IPS-18c (cell line): ENCODE data around the gene CTNND2.
"Not testable (repeated sequence)": the region's sequence is repeated elsewhere in the genome, so short reads cannot be mapped to it uniquely, and the experiment has no call there.

Experiments used
- H3K4me3 ChIP-seq: 2 replicates; pipeline ENCODE4 v1.7.0; 2013; ENCODE audit warnings: low read depth, mild to moderate bottlenecking, low read length, moderate library complexity; ENCODE audit not compliant: insufficient read depth
- H3K9me3 ChIP-seq: one replicate; pipeline ENCODE4 v1.6.1; 2013; ENCODE audit warnings: mild to moderate bottlenecking, low read length, moderate library complexity; ENCODE audit not compliant: control insufficient read depth, insufficient read depth

Gene CTNND2

DNA sequence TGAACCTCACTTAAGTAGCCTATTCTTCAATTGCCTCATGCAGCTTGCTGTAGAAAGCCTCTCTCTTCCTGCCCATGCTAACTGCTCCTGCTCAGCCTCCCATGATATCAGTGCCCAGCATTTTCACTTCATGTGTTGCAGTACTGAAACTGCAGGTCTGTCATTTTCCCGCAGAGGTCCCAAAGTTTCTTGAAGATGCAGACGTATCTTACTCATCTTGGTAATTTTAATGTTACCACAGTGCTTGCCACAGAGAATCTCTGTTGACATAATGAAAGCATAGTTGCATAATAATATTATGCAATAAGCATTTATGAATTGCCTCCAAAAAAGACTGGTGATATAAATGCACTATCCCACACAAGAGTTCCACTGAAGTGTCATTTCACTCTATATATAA lies 582.1 kb downstream of the CTNND2 start:
- Histone ChIP-seq H3K4me3 (no peak overlapping the region), H3K9me3 (no peaks in the 10 kb centered on the region)

DNA sequence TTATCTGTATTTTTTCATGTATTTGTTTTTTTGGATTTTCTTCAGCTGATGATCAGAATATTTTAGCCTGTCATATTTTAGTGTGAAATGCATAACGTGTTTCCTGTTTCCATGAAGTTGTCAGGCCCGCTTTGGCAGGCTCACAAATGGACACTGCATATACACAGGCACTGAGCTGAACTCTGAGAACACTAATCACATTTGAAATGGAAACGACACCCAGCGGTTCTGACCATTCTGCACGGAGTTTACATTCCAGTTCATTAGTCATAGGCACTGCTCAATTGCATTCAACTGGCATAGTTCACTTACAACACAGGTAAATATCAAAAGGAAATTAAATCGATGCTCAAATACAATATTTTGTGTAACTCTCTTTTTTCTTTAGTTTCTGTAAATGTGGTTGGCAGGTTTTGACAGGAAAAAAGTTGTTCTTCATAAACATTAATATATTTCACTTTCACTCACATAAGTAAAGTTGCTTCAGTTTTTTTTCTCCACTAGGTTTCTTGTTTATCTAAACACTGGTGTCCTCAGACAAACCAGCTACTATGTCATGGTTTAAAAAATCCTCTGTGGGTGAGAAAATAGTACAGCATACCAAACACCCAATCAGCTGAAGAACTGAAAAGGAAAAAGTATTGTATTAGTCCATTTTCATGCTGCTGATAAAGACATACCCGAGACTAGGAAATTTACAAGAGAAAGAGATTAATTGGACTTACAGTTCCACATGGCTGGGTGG lies 584.2 kb downstream of the CTNND2 start:
- H3K4me3 ChIP-seq: no peak overlapping the region

DNA sequence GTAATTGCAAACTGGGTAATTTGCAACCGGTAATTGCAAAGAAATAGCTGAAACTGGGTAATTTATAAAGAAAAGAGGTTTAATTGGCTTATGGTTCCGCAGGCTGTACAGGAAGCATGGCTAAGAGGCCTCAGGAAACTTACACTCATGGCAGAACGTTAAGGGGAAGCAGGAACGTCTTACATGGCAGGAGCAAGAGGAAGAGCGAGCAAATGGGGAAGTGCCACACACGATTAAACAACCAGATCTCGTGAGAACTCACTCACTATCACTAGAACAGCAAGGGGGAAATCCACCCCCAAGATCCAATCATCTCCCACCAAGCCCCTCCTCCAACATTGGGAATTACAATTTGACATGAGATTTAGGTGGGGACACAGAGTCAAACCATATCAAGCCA lies 590.6 kb downstream of the CTNND2 start:
- H3K4me3 ChIP-seq, H3K9me3 ChIP-seq: not testable (repeated sequence)

More for the DNA sequence above, 584.2 kb downstream of the CTNND2 start:
- H3K9me3 ChIP-seq: no peaks in the 10 kb centered on the region

DNA sequence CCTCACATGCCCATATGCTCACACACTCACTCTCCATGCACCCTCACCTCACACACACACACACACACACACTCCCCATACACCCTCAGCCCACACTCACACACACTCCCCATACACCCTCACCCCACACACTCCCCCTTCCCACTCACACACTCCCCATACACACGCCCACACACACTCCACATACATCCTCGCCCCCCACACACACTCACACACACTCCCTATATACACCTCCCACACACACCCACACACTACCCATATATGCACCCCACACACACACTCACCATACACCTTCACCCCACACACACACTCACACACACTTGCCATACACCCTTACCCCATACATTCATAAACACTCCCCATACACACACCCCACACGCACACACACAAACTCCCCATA lies 592.5 kb downstream of the CTNND2 start:
- peaks cover 3% of the 10 kb centered on the region for H3K9me3 ChIP-seq
- no peak overlapping the region for H3K4me3 ChIP-seq

DNA sequence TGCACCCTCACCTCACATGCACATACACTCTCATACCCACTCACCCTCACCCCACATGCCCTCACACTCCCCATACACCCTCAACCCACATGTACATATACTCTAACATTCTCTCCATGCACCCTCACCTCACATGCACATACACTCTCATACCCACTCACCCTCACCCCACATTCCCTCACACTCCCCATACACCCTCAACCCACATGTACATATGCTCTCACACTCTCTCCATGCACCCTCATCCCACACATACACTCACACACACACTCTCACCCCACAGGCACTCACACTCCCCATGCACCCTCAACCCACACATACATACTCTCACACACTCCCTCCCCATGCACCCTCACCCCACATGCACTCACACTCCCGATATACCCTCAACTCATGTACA lies 593.0 kb downstream of the CTNND2 start:
- no peak overlapping the region for H3K4me3 ChIP-seq

DNA sequence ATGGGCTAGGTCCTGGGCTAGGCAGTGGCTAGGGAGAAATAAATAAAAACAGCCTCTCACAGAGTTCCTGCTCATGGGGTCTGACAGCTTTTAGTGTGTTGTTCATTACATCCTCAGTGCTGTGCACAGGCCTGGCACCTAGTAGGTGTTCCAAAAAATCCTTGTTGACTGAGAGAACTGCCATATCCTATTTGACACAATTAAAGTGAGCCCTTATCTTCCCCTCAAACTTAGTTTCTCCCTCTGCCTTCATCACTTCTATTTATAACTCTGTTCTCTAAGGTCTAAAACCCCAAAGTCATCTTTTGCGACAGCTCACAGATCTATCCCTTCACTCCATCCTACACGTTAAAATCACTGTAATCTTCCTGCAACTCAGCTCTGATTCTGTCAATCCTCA lies 594.1 kb downstream of the CTNND2 start:
- Histone ChIP-seq H3K4me3 (no peak overlapping the region), H3K9me3 (peaks cover 3% of the 10 kb centered on the region)

More for the DNA sequence above, 593.0 kb downstream of the CTNND2 start:
- H3K9me3 ChIP-seq: peaks cover 3% of the 10 kb centered on the region

DNA sequence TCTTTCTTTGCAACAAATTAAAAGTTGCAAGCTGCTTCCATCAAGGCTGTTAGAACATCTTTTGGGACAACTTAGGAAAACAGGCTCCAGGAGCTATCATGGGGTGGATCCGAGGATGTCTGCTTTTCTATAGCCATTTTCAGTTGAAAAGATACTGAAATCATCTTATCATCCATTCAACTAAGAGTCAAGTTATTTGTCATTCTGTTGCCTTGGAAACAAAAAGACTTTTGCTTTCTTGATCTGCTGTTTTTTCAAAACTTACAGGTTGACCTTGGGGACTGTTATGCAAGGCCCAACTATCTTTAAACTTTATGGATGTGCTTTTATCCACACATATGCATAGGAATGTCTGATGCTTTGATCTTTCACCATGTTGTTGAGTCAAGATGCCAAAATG lies 597.9 kb downstream of the CTNND2 start:
- Histone ChIP-seq H3K4me3 (no peak overlapping the region), H3K9me3 (peaks cover 3% of the 10 kb centered on the region)

DNA sequence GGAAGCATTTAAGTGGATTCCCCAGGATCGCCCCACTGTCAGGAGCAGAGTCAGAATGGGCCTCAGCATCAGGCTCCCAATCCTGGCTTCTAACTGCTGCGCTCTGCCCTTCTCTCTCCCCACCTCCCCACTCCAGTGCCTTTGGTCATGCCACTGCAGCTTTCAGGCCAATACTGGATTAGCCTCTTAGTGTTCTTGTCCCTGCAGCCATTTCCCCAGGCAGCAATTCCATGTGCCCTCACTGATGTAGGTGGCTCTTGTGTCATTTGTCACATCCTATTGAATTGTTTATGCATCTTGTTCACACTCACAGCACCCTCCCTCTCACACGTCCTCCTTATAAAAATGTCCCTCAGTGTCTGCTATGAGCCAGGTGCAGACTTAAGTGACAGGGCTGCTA lies 599.0 kb downstream of the CTNND2 start:
- no peak overlapping the region for H3K4me3 ChIP-seq
- H3K9me3 ChIP-seq: peaks cover 2% of the 10 kb centered on the region

DNA sequence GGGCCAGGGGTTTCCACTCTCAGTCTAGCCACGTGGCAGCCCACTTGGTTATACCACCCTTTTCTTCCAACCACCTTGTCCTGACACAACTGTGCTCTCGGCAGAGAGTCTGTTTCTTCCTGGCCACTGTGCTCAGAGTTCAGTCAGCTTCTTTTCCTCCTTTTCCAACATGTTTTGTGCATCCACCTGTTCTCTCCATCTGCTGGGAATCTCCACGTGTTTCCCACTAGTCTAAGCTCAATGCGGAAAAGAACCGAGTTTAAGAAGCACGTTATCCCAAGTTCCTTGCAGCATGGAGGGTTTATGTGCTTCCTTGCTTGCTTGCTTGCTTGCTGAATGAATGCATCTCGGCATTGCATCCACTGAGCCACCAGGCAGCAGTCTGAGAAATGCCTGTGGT lies 599.6 kb downstream of the CTNND2 start:
- no peak overlapping the region for H3K4me3 ChIP-seq

DNA sequence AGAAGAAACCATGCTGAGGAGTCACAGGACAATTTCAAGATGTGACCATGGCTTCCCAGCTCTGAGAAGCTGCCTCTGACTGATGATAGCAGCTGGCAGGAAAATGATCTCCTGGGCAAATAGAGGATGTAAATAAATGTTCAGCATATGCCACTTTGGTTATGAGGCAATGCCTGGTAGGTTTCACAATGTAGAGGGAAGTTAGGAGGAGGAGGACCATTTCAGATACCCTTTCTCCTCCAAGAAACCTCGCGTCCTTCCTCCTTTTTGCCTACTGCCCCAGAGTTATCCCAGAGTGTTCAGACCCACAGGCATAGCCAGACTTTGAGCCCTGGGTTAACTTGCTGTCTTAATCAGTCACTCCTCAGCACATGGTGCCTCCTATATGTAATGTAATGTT lies 601.6 kb downstream of the CTNND2 start:
- no peak overlapping the region for H3K4me3 ChIP-seq
- H3K9me3 ChIP-seq: peaks cover 2% of the 10 kb centered on the region

More for the DNA sequence above, 599.6 kb downstream of the CTNND2 start:
- H3K9me3 ChIP-seq: peaks cover 2% of the 10 kb centered on the region

DNA sequence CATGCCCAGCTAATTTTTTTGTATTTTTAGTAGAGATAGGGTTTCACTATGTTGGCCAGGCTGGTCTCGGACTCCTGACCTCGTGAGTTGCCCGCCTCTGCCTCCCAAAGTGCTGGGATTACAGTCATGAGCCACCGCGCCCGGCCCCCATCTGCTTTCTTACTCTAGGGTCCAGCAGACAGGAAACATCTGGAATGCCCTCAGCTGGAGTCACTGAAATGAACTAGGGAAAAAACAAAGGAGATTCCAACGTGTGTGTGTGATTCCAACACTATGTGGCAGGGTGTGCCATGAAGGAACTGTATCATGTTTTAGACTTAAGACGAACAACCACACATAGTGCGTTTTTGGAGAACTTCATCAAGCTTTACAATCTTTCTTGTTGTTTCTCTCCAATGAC lies 603.1 kb downstream of the CTNND2 start:
- Histone ChIP-seq H3K4me3 (no peak overlapping the region), H3K9me3 (peaks cover 2% of the 10 kb centered on the region)

DNA sequence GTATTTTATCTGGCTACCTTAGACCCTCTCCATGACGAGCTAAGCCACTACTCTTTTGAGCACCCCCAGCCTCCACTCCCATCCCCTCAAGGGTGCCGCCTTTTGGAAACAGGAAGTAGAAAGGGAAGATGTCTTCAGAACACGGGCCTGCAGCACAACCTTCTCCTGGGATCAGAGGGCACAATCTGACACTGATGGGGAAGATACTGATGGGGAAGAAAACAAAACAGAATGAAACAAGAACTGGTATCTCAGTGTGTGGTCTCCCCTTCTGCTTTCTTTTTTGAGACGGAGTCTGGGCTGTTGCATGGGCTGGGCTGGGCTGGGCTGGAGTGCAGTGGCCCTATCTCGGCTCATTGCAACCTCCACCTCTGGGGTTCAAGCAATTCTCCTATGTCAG lies 603.5 kb downstream of the CTNND2 start:
- Histone ChIP-seq H3K4me3 (no peak overlapping the region), H3K9me3 (peaks cover 2% of the 10 kb centered on the region)

DNA sequence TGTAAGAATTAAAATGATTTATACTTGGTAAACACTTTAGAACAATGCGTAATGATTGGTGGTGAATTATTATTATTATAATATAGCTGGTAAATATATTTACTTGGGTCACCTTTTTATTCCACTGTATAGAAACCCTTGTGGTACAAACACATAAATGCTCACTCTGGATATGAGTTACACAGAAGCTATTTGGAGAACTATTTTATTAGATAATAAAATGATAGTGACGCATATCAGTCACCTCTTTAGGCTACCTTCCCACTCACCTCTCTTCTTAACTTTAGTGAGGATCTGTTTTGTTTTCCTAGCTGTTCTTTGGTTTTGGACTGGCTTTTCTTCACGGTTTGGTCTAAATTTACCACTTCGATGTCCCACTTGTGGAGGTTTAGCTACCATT lies 605.4 kb downstream of the CTNND2 start:
- peaks cover 2% of the 10 kb centered on the region for H3K9me3 ChIP-seq
- no peak overlapping the region for H3K4me3 ChIP-seq

DNA sequence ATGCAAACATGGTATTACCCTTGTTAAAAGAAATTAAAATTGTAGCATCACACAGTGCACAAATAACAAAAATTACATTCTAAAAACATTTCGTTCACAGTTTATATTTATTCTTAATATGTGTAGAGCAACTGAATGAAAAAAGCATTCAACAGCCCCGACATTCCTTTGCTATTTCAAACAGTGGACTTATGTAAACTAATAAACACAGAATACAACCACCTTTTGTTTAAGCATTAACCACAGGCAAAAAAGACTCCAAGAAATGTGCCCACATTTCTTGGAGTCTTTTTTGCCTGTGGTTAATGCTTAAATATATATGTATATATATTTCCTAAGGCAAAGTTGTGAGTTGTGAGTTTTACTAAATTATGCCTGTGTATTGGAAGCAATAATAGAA lies 610.7 kb downstream of the CTNND2 start:
- Histone ChIP-seq H3K4me3 (no peak overlapping the region), H3K9me3 (no peaks in the 10 kb centered on the region)

DNA sequence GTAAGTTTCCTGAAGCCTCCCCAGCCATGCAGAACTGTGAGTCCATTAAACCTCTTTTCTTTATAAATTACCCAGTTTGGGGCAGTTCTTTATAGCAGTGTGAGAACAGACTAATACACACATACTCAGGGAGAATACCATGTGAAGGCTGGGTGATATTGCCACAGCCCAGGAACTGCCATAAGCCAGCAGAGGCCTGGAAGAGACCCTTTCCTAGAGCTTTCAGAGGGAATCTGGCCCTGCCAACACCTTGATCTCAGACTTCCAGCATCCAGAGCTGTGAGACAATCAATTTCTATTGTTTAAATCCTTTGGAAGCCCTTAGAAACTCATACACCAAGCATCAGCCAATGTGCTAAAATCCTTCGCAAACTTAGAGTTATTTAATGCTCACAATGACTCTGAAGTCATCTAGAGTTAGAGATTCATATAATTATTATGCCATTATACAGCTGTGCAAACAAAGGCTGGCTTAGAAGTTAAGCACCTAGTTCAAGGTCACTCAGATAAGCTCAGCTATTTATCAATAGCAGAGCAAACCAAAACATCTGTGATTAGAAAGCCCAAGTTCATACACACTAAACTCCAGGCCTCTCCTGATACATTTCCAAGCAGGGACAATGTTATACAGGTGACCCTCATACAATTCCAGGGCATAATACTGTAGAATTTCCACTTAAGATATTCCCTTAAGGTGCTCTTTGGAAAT lies 611.4 kb downstream of the CTNND2 start:
- H3K4me3 ChIP-seq: no peak overlapping the region
- no peaks in the 10 kb centered on the region for H3K9me3 ChIP-seq

DNA sequence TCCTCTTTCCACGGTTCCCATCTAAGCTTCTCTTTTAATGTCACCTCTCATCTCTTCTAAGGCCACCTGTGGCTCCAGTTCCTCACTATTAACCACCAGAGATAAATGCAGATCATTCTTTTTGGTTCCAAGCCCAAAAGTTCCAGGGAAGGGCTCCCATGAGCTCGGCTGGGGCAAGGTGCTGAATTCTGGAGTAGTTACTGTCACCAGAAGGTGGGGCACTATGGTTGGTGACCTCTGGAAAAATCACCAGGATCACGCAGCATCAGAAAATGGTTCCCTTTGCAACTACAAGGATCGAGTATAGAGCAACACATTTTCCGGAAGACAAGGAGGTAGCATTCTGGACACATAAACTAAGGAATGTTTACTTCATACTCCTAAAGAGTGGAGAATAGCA lies 614.5 kb downstream of the CTNND2 start:
- no peak overlapping the region for H3K4me3 ChIP-seq
- H3K9me3 ChIP-seq: no peaks in the 10 kb centered on the region

DNA sequence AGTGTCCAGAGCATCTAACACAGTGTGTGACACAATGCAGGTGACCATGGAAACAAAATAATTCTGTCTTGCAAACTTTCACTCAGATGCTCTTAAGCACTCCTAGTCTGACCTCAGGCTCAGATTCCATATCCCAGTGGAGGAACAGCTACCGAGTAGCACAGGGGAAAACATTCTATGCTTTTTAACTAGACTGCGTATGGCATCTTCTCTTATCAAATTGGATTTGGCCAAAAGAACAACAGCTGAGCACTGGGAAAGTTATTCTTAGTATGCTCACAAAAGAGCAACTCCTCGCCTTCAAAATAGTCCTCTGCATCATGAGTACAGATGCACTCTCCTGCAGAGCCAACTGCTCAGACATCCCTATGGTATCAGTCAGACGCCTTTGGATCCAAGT lies 615.0 kb downstream of the CTNND2 start:
- H3K9me3 ChIP-seq: no peaks in the 10 kb centered on the region

DNA sequence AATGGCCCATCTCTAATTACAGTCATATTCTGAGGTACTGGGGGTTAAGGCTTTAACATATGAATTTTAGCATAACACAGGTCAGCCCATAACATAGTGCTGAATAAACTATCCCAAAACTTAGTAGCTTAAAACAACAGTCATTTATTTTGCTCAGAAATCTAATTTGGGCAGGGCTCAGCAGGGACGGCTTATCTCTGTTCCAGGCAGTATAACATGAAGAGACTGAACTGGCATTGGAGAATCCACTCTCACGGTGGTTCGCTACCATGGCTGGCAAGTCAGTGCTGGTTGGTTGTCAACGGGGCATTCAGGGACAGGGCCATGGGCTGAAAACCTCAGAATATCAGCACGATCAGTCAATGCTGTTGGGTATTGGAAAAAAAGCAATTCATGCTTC lies 622.4 kb downstream of the CTNND2 start:
- no peak overlapping the region for H3K4me3 ChIP-seq
- no peaks in the 10 kb centered on the region for H3K9me3 ChIP-seq

More for the DNA sequence above, 615.0 kb downstream of the CTNND2 start:
- no peak overlapping the region for H3K4me3 ChIP-seq
